Amniotic epithelial cell (primary cell): ENCODE measurements around the gene SPATA24.
A peak's percentile ranks its signal among the peaks of the same experiment; 100 is the strongest.
"Not testable (repeated sequence)": the region's sequence is repeated elsewhere in the genome, so short reads cannot be mapped to it uniquely, and the experiment has no call there.

Experiments used
- DNase-seq: peaks from one replicate; pipeline ENCODE4 v3.0.0-alpha.2; 2010; ENCODE audit warnings: low read depth

Gene SPATA24

DNA sequence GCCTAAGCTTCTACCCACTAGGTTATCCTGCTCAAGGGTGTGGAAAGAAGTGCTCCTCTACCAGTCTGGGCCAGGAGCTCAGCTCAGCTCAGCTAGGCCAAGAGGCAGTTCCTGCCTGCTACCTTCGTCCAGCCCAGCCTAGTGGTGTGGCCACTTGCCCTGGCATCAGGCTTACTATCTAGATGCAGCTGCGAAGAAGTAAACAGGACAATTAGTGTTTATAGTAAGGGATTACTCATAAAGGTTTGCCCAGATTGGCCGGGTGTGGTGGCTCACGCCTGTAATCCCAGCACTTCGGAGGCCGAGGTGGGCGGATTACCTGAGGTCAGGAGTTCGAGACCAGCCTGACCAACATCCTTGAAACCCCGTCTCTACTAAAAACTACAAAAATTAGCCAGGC is 12.8 kb upstream of the SPATA24 start:
- no peak for DNase-seq

- no peak for DNase-seq
Measured at GRCh38 chr5:139415869-139416268, 12.0 kb upstream of the SPATA24 start.

DNA sequence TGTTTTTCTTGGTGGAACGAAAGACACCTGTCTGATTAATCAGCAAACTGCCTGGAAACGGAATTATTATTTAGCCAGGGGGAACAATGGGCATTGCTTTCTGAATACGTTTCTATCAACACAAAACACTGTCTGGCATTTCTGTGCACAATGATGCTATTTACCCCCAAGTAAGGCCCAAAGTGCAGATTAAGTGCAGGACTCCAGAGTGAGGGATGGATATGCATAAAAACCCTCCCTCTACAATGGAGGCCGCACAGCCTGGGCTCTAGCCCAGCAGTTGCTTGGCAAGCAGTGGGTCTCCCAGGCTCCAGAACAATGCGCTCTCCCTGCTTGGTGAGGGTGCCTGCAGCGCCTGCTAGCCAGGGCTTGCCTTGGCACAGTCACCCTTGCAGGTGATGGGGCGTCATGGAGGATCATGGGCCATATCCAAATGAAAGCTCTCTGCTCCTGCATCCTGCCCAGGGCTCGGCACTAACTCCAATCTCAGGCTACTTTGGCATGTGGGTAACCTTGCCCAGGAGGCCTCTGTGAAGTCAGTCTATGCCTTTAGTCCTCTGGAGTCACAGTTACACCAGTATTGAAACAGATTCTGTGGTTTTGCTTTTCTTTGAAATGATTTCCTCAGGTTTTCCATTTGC is 11.5 kb upstream of the SPATA24 start:
- no peak for DNase-seq

DNA sequence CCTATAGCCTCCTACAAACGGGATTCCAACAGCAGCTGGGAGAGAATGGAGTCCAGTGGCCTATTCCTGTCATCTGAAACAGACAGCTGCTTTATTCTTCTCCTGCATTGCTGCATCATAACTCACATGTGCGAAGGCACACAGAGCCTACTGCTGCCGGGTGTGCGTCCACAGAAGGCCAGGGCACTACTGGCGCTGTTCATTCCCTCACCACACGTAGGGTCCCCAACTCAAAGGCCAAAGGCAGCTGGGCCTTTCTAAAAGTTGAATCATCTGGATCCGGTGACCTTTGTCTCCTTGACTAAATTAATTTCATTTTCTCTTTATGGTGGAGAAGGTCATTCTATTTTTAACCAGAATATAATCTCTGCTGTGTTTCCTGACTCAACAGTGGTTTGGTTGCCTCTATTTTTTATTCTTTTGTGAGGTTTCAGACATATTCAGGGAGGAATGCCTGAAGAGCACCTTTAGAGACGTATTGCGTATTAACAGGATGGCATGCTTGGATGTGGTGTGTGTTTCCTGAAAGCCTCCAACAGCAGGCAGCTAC is 10.8 kb upstream of the SPATA24 start:
- DNase-seq = no peak

- DNase-seq = no peak
Measured at GRCh38 chr5:139413963-139414362, 10.1 kb upstream of the SPATA24 start.

DNA sequence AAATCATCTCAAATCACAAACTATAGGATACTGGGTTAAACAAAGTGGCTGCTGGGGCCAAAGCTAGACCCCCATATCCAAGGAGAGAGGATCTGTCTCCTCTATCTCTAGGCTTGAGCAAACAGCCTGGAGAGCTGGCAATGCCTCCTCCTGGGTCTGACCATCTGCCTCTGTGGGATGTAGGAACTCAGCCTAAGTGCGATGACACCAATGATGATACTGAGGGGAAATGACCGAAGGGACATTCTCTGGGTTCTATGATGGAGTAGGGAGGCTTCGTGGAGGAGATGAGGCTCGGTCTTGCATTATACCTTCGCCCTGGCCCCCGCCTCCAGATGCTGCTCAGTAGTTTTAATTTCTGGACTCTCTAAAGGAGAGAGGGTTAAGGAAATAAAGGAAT is 9.3 kb upstream of the SPATA24 start:
- no peak for DNase-seq

DNA sequence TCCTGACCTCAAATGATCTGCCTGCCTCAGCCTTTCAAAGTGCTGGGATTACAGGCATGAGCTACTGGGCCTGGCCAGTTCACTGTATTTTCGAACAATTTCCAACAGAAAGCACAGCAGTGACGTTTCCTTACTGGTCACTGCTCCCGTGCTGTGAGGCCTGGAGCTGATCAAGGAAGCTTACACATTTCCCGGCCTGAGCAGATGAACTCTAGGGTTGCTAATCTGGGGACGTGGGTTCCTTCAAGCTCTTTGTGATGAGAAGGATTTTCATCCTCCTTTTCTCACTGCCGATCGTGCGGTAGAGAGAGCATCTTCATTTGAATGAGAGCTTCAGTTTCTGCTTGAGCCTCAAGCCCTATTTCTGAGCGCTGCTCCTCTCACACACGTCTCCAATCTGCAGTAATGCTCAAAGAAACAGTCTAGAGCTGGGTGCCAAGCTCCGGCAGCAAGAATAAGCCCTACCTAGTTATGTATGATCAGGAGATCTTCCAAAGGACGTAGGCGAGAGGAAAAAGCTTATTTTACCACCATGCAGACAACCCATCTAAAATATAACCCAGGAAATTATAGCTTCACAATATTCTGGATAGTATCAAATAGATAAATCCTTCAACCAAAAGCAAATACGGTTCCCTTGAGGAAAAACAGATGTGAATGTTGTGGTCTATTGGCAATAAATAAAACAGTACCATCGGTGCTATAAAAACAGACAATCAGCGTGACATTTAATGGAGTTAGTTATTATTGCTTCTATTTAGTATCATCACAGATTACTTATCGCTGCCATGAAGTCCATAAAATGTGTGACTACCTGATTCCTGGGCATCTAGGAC is 7.3 kb upstream of the SPATA24 start:
- no peak for DNase-seq

GRCh38 chr5:139410121-139410992 is 6.5 kb upstream of the SPATA24 start:
- no peak for DNase-seq

DNA sequence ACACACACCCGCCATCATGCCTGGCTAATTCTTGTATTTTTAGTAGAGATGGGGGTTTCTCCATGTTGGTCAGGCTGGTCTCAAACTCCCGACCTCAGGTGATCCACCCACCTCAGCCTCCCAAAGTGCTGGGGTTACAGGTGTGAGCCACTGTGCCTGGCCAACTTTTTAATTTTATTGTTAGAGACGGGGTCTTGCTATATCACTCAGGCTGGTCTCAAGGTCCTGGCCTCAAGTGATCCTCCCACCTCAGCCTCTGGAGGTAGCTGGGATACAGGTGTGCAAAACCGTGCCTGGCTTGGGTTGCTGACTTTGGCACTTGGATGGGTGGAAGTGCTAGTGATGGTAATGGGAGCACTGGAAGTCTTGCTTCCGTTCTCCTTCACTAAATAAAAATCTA is 5.2 kb upstream of the SPATA24 start:
- not testable (repeated sequence) for DNase-seq

GRCh38 chr5:139408191-139408590 is 4.3 kb upstream of the SPATA24 start:
- DNase-seq = no peak

DNA sequence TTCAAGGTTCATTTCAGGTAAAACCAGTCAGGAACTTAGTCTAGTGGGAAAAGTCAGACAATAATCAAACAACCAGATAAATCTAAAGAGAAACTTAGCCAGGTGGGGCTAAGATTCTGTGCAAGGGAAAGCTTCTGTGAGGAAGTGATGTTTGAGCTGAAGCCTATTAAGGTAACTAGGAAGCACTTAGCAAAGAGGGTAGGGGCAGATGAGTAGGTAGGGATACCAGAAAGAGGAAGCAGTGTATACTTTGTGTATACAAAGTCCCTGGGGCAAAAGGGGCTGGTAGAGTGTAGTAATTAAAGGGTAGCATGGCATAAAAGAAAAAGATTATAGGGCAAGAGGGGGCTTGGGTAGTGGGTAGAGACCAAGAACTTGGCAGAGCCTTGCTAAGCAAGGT is 3.6 kb upstream of the SPATA24 start:
- DNase-seq = no peak

DNA sequence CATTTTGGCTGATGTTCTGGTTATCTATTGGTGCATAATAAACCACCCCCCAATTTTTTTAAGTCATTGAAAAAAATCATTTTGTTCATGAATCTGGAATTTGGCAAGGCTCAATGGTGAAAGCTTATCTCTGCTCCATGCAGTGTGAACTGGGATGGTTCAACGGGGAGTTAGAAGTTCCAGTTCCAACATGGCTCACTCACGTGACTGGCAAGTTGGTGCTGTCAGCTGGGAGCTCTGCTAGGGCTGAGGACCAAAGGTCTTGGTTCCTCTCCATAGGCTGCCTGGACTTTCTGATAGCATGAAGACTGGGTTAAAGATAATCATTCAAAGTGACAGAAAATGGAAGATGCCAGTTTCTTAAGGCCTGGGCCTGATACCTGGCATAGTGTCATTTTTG is 3.1 kb upstream of the SPATA24 start:
- DNase-seq = no peak

DNA sequence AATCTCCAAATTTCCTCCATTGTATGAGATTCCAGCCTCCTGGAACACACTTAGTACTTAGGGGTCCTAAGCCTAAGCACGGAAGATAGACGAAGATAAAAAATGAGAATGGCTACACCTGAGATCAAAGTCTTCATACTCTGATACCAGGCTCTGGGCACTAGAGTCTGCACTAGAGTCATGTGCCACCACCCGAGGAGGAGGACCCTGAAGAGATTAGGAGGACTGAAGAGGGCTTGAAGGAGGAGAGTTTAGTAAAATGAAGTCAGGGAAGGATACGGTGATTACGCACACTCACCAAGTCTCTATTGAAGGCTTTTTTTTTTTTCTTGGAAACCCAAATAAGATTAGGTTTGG is 573 bp upstream of the SPATA24 start:
- DNase-seq = no peak

DNA sequence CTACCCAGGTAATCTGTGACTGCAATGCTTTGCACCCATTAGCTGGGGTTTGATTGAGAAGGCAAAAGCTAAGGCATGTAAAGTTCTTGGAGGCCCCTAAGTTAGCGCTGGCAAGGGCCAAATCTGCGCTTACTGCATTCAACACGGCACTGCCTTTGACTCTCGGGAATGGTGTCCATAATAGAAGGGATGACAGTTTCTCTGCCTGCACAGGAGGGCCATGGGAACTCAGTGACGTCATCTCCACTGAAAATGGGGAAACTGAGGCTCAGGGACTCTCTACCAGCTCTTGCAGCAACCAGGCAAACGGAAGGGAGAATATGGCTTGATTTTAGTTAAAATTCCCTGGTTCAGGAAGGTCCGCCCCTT is 487 bp downstream of the SPATA24 start:
- DNase-seq = no peak

DNA sequence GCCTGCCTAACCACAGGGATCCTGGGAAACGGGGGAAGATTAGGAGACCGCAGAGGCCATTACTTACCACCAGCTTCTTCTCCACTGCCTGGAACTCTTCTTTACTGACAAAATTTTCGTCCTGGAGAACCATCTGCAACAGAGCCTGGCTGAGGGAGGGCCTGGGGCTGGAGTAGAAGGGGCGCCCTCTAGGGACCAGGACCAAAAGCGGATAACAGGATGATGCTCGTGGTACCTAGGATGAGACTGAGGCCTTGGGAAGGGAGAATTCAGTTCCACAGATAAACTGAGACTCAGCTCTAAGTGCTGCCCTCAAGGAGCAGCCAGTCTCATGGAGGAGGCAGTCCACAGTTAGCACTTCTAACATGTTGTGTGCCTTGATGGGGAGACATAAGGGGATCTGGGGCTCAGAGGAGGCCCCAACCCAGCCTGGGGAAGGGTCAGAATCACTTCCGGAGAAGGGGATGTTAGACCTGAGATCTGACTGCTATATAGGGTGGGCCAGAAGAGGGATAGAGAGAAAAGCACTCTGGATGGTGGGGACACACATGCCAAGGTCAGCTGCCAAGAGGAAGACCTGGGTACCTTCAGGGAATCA is 1.2 kb downstream of the SPATA24 start:
- peak; percentile 35 for DNase-seq

GRCh38 chr5:139401546-139401945 is 2.3 kb downstream of the SPATA24 start:
- no peak for DNase-seq

DNA sequence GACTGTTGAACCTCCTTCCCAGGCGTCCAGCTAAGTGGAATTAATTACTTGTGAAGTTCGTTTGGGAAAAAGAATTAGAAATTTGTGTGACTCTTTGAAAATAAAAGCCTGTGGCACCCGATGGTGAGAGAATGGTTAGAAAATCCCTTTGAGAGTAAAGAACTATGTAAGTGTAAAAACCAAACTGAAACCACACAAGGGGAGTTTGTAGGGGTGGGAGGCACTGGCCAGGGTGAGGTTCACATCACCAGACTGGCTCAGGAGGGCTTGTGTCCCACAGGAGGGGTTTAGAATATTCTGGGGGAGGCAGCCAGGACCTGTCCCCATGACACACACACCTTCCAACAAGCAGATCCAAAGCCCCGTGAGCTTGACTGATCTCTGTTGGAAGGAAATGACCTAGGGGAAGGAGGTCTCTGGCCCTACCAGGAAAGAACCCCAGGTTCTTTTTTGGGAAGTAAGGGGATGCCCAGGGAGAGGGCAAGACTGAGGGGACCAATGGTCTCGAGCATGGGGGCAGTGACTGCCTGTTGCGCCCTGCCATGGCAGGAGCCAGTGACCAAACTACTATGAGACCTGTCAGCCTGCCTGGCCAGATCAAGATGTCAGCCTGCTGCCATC is 4.3 kb downstream of the SPATA24 start:
- DNase-seq = no peak

- no peak for DNase-seq
Measured at GRCh38 chr5:139397921-139398320, 6.0 kb downstream of the SPATA24 start.

DNA sequence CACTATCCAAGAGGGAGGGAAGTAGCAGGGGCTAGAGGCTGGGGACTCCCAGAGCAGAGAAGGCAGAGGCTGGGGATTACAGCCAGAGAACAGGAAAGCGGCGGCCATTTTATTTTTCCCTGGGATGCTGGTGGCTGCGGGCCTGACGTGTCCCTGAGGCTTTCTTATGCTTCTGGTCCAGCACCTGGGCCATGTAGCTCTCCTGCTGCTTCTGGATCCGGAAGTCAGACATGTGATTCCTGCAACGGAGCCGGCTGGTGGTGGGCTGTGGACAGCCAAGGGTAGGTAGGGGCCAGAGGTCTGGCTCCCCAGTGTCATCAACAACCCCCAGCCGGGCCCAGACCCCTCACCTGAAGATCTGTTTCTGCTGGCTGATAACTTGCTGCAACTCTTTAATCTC is 7.2 kb downstream of the SPATA24 start:
- no peak for DNase-seq

- no peak for DNase-seq
Measured at GRCh38 chr5:139395844-139396640, 7.8 kb downstream of the SPATA24 start.
